ENCODE results near the gene PTPRF. TPM values are rescaled to one million over a fixed set of nuclear protein-coding genes. Genes with fewer than 3 reads are reported as not detected.
"Not testable (repeated sequence)": the region's sequence is repeated elsewhere in the genome, so short reads cannot be mapped to it uniquely, and the experiment has no call there.

PTPRF gene
- total and polyA plus RNA-seq, 4 donors, result 41.2 to 241 (median 85.6) TPM

DNA sequence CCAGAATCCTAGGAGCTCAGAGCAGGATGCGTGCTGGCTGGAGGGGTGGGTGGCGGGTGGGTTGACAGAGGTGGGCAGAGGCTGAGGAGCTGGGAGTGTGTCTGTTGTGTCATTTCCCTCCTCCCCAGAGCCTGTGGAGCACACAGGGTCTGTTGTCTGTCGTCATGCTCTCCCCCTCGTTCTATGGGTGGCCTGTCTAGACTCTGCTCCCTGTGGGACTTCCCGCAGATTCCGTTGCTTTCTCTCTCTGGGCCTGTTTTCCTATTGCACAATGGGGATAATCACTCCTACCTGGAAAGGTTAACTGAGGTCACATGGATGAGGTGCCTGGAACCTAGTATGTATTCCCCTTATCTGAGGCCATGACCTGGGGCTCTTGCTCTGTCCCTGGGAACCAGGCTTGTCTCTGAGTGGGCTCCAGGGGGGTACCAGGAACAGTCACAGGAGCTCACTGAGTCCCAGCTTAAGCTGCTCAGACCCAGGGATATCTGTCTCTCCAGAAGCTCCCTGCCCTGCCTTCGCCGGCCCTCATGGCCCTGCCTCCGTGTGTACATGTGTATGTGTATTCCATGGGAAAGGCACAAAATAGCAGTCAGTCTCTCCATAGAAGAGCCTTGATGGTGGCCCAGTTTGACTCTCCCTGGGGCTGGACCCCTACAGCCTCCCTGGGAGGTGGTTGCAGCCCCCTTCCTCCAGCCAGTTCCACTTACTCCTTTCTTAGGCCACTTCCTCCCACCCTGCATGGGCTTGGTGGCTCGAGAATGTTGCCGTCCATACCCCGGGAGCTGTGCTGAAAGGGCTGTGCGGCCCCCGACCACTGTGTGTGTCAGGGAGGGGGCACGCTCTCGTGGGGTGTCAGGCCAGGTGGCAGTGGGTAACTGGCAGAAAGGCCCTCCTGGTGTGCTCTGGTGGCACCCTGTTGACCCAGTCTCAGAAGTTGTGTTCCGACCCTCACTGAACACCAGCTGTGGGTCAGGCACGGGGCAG lies 17.9 kb downstream of the PTPRF start (continued):
- TF ChIP-seq, protein P1, sequence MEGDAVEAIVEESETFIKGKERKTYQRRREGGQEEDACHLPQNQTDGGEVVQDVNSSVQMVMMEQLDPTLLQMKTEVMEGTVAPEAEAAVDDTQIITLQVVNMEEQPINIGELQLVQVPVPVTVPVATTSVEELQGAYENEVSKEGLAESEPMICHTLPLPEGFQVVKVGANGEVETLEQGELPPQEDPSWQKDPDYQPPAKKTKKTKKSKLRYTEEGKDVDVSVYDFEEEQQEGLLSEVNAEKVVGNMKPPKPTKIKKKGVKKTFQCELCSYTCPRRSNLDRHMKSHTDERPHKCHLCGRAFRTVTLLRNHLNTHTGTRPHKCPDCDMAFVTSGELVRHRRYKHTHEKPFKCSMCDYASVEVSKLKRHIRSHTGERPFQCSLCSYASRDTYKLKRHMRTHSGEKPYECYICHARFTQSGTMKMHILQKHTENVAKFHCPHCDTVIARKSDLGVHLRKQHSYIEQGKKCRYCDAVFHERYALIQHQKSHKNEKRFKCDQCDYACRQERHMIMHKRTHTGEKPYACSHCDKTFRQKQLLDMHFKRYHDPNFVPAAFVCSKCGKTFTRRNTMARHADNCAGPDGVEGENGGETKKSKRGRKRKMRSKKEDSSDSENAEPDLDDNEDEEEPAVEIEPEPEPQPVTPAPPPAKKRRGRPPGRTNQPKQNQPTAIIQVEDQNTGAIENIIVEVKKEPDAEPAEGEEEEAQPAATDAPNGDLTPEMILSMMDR (IDR thresholded peaks at IDR 0.05; ENCODE audit: low read depth, low read length, missing input control), result no peak

- Histone ChIP-seq H3K27ac (ENCODE audit: low read depth in 1 of 2, low read length in 2 of 2) (peak overlapping the region; percentile 96 to 97), H3K4me1 (ENCODE audit: control insufficient read depth in 4 of 4, insufficient read depth in 4 of 4, low read length in 3 of 4) (peaks cover 51 to 92% (median 80%) of the 10 kb centered on the region in 4 donors), H3K36me3 (ENCODE audit: control insufficient read depth in 4 of 4, insufficient read depth in 3 of 4, low read depth in 1 of 4, low read length in 3 of 4) (peaks cover 0 to 10% (median under 1%) of the 10 kb centered on the region in 4 donors)
- DNase-seq (ENCODE audit: low spot score); H3K27me3 ChIP-seq (ENCODE audit: control insufficient read depth in 4 of 4, insufficient read depth in 4 of 4, low read length in 3 of 4); H3K9ac ChIP-seq (ENCODE audit: low read depth in 1 of 2, low read length in 2 of 2); H3K9me3 ChIP-seq (ENCODE audit: control insufficient read depth in 4 of 4, low read length in 3 of 4); H3K4me3 ChIP-seq (ENCODE audit: low read depth in 1 of 3, low read length in 3 of 3): not testable (repeated sequence)
- WGBS, result 84% methylated on average over 5 of the region's 5 CpGs
These were observed 18.7 kb downstream of the PTPRF start for GRCh38 chr1:43549394-43549793.

GRCh38 chr1:43549921-43550597 lies 19.4 kb downstream of the PTPRF start:
- Histone ChIP-seq H3K27ac (ENCODE audit: low read depth in 1 of 2, low read length in 2 of 2) (peak overlapping the region; percentile 96 to 97), H3K4me1 (ENCODE audit: control insufficient read depth in 4 of 4, insufficient read depth in 4 of 4, low read length in 3 of 4) (peaks cover 45 to 86% (median 74%) of the 10 kb centered on the region in 4 donors), H3K27me3 (ENCODE audit: control insufficient read depth in 4 of 4, insufficient read depth in 4 of 4, low read length in 3 of 4) (no peaks in the 10 kb centered on the region), H3K36me3 (ENCODE audit: control insufficient read depth in 4 of 4, insufficient read depth in 3 of 4, low read depth in 1 of 4, low read length in 3 of 4) (peaks cover 0 to 11% (median 1%) of the 10 kb centered on the region in 4 donors), H3K4me3 (ENCODE audit: low read depth in 1 of 3, low read length in 3 of 3) (peak overlapping the region; percentile 14 to 39 (median 36)), H3K9ac (ENCODE audit: low read depth in 1 of 2, low read length in 2 of 2) (peak overlapping the region in 1 of 2 donors; percentile 52), H3K9me3 (ENCODE audit: control insufficient read depth in 4 of 4, low read length in 3 of 4) (no peaks in the 10 kb centered on the region)
- TF ChIP-seq MAX (IDR thresholded peaks at IDR 0.05), result no peak
- peak; percentile 56 to 77 for TF ChIP-seq RXRA (IDR thresholded peaks at IDR 0.05)
- peak in 1 of 2 donors; percentile 55 for TF ChIP-seq HNF4A (conservative IDR thresholded peaks at IDR 0.05)
- peak; percentile 9 for TF ChIP-seq FOXA1 (IDR thresholded peaks at IDR 0.05)
- no peak for TF ChIP-seq NR2F2 (IDR thresholded peaks at IDR 0.05)
- TF ChIP-seq YY1 (IDR thresholded peaks at IDR 0.05), result peak; percentile 56
- TF ChIP-seq SP1 (IDR thresholded peaks at IDR 0.05), result peak; percentile 67
- peak; percentile 42 for TF ChIP-seq REST (IDR thresholded peaks at IDR 0.05)
- TF ChIP-seq, protein P2, sequence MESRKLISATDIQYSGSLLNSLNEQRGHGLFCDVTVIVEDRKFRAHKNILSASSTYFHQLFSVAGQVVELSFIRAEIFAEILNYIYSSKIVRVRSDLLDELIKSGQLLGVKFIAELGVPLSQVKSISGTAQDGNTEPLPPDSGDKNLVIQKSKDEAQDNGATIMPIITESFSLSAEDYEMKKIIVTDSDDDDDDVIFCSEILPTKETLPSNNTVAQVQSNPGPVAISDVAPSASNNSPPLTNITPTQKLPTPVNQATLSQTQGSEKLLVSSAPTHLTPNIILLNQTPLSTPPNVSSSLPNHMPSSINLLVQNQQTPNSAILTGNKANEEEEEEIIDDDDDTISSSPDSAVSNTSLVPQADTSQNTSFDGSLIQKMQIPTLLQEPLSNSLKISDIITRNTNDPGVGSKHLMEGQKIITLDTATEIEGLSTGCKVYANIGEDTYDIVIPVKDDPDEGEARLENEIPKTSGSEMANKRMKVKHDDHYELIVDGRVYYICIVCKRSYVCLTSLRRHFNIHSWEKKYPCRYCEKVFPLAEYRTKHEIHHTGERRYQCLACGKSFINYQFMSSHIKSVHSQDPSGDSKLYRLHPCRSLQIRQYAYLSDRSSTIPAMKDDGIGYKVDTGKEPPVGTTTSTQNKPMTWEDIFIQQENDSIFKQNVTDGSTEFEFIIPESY (IDR thresholded peaks at IDR 0.05), result peak; percentile 48
- peak in 1 of 2 donors; percentile 18 for TF ChIP-seq JUND (IDR thresholded peaks at IDR 0.05)
- TF ChIP-seq HNF4G (IDR thresholded peaks at IDR 0.05), result no peak
- no peak for TF ChIP-seq TAF1 (conservative IDR thresholded peaks at IDR 0.05)
- TF ChIP-seq RAD21 (IDR thresholded peaks at IDR 0.05), result peak in 1 of 2 donors; percentile 8
- peak; percentile 67 for DNase-seq (ENCODE audit: low spot score)
- 8% methylated on average over 30 of the region's 30 CpGs for WGBS
